B cell (primary cell): ENCODE data around the gene MCM6.

ENCODE experiments used
- CTCF ChIP-seq: fragments of 200-600 bp; IDR thresholded peaks from one replicate; pipeline ENCODE4 v1.8.0; 2022; ENCODE audit warnings: antibody characterized with exemption, mild to moderate bottlenecking
- EZH2 ChIP-seq: IDR thresholded peaks from 2 replicates; pipeline ENCODE4 v1.6.1; 2012; ENCODE audit warnings: borderline replicate concordance, low read depth, mild to moderate bottlenecking, moderate library complexity, low read length; ENCODE audit not compliant: insufficient read depth, poor library complexity, severe bottlenecking

- TF ChIP-seq CTCF (no peak), EZH2 (no peak)
These were observed 73.9 kb downstream of the MCM6 start for GRCh38 chr2:135802350-135802749.
